Stimulated activated naive CD4-positive, alpha-beta T cell treated with Interleukin-2 at 50 U/mL for 16 hours (primary cell): ENCODE results near the gene LRIG1.

Source experiments
- DNase-seq: peaks from one replicate; lab custom pipeline; 2025; lab: John Stamatoyannopoulos, UW

The LRIG1 gene

GRCh38 chr3:66402596-66403290 lies 98.1 kb downstream of the LRIG1 start:
- no peak for DNase-seq

GRCh38 chr3:66401675-66402491 lies 98.9 kb downstream of the LRIG1 start:
- no peak for DNase-seq

GRCh38 chr3:66401157-66401550 lies 99.7 kb downstream of the LRIG1 start:
- no peak for DNase-seq

GRCh38 chr3:66400411-66401156 lies 100.2 kb downstream of the LRIG1 start:
- no peak for DNase-seq

GRCh38 chr3:66399529-66400232 lies 101.1 kb downstream of the LRIG1 start:
- no peak for DNase-seq

GRCh38 chr3:66398228-66399025 lies 102.4 kb downstream of the LRIG1 start:
- no peak for DNase-seq

GRCh38 chr3:66397745-66398144 lies 103.1 kb downstream of the LRIG1 start:
- no peak for DNase-seq

- no peak for DNase-seq
Measured at GRCh38 chr3:66396888-66397287, 103.9 kb downstream of the LRIG1 start.

GRCh38 chr3:66396161-66396760 lies 104.6 kb downstream of the LRIG1 start:
- DNase-seq = no peak

- no peak for DNase-seq
Measured at GRCh38 chr3:66395635-66396034, 105.2 kb downstream of the LRIG1 start.

- no peak for DNase-seq
Measured at GRCh38 chr3:66394753-66395249, 106.0 kb downstream of the LRIG1 start.

GRCh38 chr3:66394019-66394752 lies 106.6 kb downstream of the LRIG1 start:
- DNase-seq = peak; percentile 24

GRCh38 chr3:66393333-66394005 lies 107.4 kb downstream of the LRIG1 start:
- DNase-seq = no peak

- no peak for DNase-seq
Measured at GRCh38 chr3:66392966-66393332, 107.9 kb downstream of the LRIG1 start.

- no peak for DNase-seq
Measured at GRCh38 chr3:66392512-66392911, 108.3 kb downstream of the LRIG1 start.

GRCh38 chr3:66390013-66390412 lies 110.8 kb downstream of the LRIG1 start:
- DNase-seq = no peak

GRCh38 chr3:66386925-66387650 lies 113.7 kb downstream of the LRIG1 start:
- DNase-seq = no peak

- no peak for DNase-seq
Measured at GRCh38 chr3:66386011-66386924, 114.6 kb downstream of the LRIG1 start.
